ENCODE results near the gene RAB26.
"Not testable (repeated sequence)": the region's sequence is repeated elsewhere in the genome, so short reads cannot be mapped to it uniquely, and the experiment has no call there.

Gene RAB26

DNA sequence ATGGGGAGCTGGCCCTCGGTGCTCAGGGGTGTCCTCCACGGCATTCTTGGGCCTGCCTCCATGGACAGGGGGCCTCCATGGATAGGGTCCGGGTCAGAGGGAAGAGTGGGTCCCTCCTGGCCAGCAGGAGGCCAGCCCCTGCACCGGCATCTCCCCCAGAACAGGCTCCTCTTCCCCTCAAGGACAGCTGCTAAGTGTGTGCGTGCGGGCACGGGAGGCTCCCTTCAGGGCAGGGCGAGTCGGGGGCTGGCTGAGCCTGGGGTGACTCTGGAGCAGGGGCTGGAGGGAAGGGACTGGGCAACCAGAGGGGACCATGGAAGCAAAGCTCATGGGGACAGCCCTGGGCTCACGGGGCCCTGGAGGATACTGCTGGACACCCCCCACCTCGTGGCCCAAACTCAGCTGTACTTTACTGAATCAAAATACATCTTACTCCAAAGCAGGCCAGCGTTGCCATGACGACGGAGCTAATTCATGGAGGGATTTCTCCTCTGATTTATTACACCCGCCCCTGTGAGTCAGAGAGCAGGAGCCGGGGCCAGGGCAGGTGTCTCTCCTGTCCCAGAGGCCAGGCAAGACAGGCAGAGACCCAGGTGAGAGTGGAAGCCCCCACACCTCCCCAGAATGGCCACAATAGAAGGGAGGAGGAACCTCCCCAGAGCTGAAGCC lies 45.9 kb downstream of the RAB26 start:
- in situ Hi-C loops (cut with MboI; ENCODE audit: low sequenced_read_pairs): no loop called here

DNA sequence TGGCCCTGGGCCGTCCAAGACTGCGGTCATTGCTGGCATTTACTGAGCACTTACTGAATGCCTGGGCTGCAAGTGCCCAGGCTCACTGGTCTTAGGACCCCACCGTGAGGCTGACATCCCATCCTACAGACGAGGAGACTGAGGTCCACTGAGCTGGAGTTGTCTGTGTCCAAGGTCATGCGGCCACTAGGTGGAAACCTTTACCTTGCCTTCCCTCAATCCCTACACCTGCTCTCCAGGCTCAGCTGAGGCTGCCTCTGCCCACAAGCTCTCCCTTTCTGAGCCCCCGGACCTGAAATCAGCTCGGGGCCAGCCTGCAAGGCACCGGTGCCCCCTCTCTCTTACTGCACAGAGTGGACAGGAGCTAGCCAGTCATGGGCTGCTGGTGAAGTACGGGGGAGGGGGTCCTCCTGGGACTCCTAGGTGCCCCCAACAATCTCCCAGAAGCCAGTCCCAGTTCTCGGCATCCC lies 46.5 kb downstream of the RAB26 start:
- in situ Hi-C loops (cut with MboI; ENCODE audit: low sequenced_read_pairs): no loop called here

DNA sequence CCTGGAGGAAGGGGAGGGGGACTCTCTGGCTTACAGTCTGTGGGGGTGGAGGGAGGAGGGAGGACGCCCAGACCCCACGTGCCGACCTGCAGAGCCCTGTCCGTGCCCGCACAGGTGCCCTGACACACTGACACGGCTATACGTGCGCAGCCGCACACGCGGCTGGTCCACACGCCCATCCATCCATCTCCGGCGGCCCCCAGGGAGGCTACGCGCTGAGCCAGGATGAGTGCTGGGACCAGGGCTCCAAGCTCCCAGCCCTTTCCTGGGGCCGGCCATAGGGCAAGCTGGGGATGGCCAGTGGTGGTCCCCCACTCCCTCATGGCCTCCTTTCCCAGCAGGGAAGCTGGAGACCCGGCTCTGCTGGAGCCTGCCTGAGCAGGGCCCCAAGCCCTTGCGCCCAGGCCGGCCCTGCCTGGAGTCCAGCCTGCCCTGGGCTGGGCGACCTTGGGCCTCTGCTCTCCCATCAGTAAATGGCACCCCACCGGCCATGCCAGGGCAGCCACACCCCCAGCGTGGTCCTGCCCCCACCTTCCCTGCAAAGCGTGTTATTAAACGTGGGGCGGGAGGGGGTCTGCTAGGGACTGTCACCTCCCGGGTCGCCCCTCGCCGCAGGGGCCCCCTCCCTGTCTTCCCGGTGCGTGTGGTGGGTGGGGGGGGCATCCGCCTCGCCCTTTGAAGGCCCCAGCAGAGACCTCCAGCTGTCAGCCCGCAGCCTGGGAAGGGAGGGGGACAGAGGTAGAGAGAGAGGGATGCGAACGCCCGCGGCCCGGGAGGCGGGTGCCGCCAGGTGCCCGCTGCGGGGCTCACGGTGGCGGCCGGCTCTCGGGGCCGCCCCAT lies 47.1 kb downstream of the RAB26 start:
- in situ Hi-C loops (cut with MboI; ENCODE audit: low sequenced_read_pairs): no loop called here

DNA sequence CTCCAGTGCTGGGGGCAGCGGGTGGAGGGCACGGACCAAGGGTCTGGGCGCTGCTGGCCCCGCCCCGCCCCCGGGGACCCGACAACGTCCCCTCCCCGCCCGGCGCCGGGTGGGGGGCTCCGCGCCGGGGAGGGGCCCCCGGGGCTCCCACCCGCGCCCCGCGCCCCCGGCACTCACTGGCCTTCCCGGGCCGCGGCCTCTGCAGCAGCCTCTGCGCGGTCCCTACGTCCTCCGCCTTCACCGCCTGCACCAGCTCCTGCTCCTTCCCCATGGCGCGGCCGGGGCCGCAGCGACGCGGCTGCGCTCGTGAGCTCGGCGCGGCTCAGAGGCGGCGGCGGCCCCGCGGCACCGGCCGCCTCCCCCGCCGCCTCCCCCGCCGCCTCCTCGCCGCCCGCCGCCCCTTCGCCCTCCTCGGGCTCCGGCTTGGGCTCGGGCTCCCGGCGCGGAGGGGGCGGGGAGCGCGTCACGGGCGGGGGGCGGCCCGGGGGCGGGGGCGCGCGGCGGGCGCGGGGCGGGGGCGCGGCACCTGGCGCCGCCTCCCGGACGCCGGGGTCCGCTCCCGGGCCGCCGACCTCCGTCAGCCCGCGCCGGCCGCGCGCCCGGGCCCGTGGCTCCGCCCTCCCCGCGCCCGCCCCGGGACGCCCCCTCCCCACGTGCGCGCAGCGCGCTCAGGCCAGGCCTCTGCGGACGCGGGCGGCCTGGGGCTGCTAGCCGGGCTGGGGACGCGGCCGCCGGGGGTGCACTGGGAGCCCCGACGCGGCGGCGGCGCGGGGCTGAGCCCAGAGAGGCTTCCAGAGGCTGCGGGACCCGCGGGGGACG lies 47.9 kb downstream of the RAB26 start, which contains the start of gene CASKIN1:
Gene CASKIN1 (minus strand): TSS at position 444 of the 819 bp plus-strand sequence. CDS start 173 bp downstream, at position 271.
- in situ Hi-C loops (cut with MboI; ENCODE audit: low sequenced_read_pairs): no loop called here

DNA sequence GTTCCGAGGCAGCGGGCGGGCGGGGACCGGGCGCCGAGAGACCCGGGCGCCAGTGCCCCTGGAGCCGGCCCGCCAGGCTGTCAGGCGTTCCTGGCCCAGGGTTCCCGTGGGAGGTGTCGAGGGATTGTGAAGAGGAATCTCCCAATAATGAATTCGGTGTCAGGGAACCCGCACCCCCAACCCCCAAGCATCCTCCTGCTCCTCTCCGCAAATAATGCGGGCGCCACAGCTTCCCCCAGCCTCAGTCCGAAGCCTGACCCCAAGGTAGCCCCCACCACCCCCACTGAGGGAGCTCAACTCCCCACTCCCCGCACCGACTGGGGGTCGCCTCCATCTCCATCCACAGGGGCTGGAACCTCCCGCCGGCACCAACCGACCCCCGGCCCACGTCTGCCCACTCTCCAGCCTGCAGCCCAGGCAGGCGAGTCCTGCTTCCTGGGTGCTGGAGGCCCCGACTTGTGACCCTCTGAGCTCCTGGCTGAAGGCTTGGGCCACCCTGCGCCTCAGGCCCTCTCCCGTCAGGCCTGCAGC lies 48.6 kb downstream of the RAB26 start:
- in situ Hi-C loops (cut with MboI; ENCODE audit: low sequenced_read_pairs): no loop called here

DNA sequence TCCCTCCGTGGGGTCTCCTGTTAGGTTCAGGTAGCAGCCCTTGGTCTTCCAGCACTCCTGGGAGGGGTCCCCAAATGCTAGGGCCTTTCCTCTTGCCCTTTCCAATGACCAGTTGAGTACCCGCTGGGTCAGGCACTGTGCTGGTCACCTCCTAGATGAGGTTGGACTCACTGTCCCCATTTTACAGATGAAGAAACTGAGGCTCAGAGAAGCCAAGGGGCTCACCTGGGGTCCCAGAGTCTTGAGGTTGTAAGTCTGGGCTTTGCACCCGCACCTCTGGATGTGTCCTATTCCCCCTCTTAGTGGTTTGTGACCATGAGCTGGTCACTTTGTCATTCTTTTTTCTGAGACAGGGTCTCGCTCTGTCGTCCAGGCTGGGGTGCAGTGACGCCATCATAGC lies 49.3 kb downstream of the RAB26 start:
- in situ Hi-C loops (cut with MboI; ENCODE audit: low sequenced_read_pairs): no loop called here

DNA sequence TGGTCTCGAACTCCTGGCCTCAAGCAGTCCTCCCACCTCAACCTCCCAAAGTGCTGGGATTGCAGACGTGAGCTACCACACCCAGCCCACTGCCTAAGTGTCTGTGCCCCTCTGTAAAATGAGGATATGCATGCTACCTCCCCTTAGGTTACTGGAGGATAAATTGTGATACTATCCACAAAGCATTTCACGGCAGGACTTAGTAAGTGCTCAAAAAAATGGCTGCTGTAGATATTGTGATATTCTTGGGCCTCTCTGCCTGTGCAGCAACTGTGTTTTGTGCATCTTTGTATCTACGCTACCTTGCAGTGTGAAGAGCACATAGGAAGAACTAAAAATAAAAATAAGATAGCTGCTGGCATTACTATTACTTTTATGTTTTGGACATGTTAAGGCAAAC lies 49.9 kb downstream of the RAB26 start:
- in situ Hi-C loops (cut with MboI; ENCODE audit: low sequenced_read_pairs): no loop called here

DNA sequence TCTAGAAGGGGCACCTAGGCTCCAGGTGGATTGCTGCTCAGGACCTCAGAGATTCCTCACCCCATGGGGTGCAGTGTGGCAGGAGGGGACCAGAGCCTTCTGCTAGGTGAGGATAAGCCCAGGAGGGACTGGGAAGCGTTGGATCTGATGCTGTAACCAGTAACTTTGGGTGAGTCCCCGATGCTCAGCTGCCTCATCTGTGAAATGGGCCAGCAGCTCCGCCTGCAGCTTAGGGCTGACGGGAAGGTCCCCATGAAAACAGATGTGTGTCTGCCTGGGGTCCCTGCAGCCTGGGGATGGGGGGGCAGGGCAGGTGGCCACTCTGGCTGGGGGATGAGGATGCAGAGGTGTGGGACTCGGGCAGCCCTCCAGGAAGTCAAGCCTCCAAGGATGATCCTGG lies 50.7 kb downstream of the RAB26 start:
- in situ Hi-C loops (cut with MboI; ENCODE audit: low sequenced_read_pairs): no loop called here

DNA sequence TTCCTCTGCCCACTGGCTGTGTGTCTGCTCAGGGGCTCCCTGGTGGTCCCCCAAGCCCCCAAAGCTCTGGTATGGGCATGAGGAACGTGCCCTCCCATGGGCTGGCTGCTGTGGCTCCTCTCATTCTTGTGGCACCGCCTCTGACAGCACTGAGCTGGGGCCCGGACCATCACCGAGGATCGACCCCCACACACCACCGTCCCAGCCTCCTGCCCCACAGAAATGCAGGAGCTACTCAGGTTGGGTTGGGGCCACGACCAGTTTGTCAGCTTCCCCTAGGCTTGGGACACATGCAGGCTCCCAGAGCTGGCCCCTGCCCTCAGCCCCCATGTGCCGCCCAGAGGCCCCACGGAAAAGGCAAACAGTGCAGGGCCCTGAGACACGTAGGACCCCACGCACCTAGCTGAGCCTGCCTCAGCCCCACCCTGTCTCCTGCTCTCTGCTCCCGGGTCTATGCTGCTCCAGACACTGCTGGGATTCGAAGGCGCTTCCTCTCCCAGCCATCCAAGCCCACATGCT lies 51.3 kb downstream of the RAB26 start:
- in situ Hi-C loops (cut with MboI; ENCODE audit: low sequenced_read_pairs): no loop called here

DNA sequence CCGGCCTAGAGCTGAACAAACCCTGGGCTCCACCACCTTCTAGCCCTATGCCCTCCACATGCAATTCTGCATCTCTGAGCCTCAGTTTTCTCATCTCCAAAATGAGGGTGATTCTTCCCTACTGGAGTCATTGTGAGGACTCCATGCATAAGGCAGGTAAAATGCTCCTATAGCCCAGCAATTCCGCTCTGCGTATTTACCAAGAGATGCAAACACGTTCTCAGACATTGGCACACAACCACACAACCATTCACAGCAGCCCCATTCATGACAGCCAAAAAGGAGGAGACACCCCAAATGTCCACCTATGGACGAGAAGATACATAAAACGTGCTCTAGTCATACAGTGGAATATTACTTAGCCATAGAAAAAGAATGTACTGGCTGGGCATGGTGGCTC lies 51.9 kb downstream of the RAB26 start:
- in situ Hi-C loops (cut with MboI; ENCODE audit: low sequenced_read_pairs): no loop called here

DNA sequence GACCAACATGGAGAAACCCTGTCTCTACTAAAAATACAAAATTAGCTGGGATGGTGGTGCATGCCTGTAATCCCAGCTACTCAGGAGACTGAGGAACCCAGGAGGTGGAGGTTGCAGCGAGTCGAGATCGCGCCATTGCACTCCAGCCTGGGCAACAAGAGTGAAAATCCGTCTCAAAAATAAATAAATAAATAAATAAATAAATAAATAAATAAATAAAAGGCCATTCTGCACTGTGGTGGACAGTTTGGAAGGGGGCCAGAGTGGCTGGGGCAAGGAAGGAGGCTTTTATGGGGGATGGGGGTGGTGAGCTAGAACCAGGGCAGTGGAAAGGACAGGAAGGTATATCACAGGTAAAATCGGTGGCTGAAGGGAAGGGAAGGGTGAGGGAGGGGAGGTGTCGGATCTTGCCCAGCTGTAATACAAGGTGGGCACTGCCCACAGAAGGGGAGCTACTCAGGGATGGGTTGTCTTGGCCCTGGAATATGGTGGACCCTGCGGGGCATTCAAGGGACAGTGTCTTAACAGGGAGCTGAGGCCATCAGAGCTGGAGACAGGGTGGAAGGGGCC lies 54.8 kb downstream of the RAB26 start:
- in situ Hi-C loops (cut with MboI; ENCODE audit: low sequenced_read_pairs): not testable (repeated sequence)

Measured in HL-60/S4 treated with retinoic acid at 250 ng/mL for 4 days and 3 days (cell line).